ENCODE data around the gene HECTD2.

Gene HECTD2

DNA sequence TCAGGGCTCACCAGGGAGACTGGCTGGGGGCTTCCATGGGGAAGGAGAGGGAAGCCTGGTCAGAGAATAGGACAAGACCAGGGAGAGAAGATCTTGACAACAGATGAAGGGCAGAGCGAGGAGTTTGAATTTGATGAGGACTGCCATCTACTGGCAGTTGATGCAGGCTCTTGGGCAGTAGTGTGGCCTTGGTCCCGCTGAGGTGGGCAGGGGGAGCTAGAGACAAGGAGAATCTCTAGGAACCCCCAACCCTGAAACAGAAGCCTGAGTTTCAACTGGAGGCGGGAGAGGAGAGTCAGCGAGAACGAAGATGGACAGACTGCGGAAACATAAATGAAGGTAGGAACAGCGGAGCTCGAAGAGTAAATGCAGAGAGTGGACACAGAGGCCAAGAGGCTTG lies 141.7 kb downstream of the HECTD2 start:
- peak overlapping the region; percentile 17 for H3K4me3 Mint-ChIP-seq
- no peaks in the 10 kb centered on the region for H3K9me3 Mint-ChIP-seq
- H3K4me1 Mint-ChIP-seq, result peaks cover 22% of the 10 kb centered on the region
- DNase-seq, result peak; percentile 62
- H3K36me3 Mint-ChIP-seq (ENCODE audit: low read depth), result no peaks in the 10 kb centered on the region
- H3K27me3 Mint-ChIP-seq (ENCODE audit: low read depth, poor library complexity), result no peaks in the 10 kb centered on the region
- no peak overlapping the region for H3K27ac Mint-ChIP-seq
- TF ChIP-seq, protein P1, sequence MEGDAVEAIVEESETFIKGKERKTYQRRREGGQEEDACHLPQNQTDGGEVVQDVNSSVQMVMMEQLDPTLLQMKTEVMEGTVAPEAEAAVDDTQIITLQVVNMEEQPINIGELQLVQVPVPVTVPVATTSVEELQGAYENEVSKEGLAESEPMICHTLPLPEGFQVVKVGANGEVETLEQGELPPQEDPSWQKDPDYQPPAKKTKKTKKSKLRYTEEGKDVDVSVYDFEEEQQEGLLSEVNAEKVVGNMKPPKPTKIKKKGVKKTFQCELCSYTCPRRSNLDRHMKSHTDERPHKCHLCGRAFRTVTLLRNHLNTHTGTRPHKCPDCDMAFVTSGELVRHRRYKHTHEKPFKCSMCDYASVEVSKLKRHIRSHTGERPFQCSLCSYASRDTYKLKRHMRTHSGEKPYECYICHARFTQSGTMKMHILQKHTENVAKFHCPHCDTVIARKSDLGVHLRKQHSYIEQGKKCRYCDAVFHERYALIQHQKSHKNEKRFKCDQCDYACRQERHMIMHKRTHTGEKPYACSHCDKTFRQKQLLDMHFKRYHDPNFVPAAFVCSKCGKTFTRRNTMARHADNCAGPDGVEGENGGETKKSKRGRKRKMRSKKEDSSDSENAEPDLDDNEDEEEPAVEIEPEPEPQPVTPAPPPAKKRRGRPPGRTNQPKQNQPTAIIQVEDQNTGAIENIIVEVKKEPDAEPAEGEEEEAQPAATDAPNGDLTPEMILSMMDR (IDR thresholded peaks at IDR 0.05), result peak; percentile 56

DNA sequence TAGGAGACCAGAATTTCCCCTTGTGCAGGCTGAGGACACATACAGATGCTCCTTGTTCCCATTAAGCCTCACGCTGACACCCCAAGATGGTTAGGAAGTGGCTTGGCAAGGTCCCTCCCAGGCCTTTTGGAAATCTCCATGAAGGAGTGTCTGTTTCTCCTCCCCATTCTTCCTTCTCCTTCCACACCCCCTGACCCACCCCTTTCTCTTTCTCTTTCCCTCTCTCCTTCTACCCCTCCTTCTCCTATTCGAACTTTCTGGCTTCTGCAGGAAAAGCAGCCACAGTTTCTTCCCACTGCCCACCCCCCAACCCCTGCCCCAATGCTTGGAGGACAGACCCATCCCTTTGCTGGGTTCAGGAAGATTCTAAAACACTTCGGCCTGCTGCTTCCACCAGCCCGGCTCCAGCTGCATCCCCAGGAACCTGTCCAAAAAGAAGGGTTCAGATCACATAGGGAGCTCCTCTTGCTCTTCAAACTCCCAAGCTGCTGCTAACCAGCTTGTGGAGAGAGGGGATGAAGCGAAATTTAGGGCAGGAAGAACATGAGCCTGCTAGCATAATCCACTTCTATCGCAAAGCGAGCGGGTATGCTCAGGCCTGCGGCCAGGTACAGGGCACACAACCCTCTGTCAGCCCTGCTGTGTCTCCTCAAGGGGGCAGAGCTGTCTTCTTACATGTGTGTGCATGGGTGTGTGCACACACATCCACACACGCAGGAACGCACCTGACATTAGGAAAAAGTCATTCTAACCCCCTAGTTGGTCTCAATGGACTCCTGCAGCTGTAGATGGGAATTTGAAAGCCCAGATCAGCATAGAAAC lies 142.3 kb downstream of the HECTD2 start:
- no peaks in the 10 kb centered on the region for H3K27me3 Mint-ChIP-seq (ENCODE audit: low read depth, poor library complexity)
- no peak for DNase-seq
- no peak overlapping the region for H3K27ac Mint-ChIP-seq

DNA sequence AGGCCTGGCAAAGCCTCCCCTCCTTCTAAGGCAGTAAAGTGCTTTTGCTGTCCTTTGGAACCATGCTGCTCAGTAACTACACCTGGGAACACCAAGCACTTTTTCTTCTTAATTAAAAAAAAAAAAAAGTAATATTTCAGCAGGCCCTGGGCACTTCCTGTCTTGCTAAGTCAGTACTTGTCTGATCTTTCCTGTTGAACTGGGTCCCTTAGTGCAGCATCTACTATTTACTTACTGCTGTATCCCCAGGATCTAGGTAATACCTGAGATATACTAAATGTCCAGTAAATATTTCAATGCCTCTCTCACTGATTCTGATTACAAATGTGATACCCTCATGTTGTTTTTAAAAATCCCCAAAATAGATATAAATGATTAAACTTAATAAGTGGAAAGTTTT lies 145.3 kb downstream of the HECTD2 start:
- H3K36me3 Mint-ChIP-seq (ENCODE audit: low read depth), result no peaks in the 10 kb centered on the region
- no peaks in the 10 kb centered on the region for H3K27me3 Mint-ChIP-seq (ENCODE audit: low read depth, poor library complexity)
- no peak overlapping the region for H3K27ac Mint-ChIP-seq
- DNase-seq, result no peak
- H3K4me3 Mint-ChIP-seq, result no peak overlapping the region
- TF ChIP-seq, protein P1 (IDR thresholded peaks at IDR 0.05), result no peak
- H3K9me3 Mint-ChIP-seq, result peaks cover 2% of the 10 kb centered on the region
- H3K4me1 Mint-ChIP-seq, result peaks cover 36% of the 10 kb centered on the region

More for the DNA sequence above, 142.3 kb downstream of the HECTD2 start:
- Mint-ChIP-seq H3K4me3 (no peak overlapping the region), H3K36me3 (ENCODE audit: low read depth) (no peaks in the 10 kb centered on the region), H3K4me1 (peaks cover 29% of the 10 kb centered on the region), H3K9me3 (no peaks in the 10 kb centered on the region)
- TF ChIP-seq, protein P1 (IDR thresholded peaks at IDR 0.05), result no peak

DNA sequence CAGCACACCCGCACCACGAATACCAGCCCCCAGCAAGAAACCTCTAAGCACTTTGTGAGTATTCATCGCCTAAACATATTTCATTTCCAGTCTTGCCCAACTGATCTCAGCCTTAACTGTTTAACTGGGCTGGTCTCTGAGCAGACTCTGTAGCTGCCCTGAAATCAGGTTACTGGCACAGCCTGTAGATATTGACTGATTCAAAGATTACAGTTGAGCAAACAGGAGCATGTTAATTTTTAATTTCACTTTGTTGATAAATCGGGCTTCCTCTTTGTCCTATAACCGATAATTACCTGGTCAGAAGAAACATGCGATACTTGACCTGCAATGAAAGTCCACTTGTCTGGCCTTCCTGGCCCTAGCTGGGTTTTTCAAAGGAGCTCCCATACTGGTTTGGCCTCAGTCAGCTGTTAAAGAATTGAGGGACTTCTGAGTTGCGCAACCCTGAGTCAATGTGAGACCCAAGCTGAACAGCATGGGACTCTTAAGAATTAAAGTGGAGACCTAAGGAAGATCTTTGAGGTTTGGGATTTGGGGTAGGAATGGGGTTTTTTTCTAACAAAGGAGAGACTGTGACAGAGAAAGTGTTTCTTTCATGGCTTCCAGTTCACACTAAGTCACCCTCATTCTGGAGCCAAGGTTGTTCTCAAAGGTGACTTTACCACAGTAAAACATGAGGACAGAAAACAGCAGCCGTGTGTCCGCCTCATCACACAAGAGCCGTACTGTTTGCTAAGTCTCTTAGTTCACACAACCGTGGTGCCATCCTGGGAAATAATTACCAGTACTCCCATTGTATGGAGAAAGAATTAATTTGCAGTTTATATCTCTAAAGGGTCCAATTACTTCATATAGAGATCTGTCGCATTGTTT lies 146.8 kb downstream of the HECTD2 start:
- Mint-ChIP-seq H3K4me1 (peaks cover 29% of the 10 kb centered on the region), H3K27ac (peak overlapping the region; percentile 91), H3K4me3 (no peak overlapping the region), H3K27me3 (ENCODE audit: low read depth, poor library complexity) (no peaks in the 10 kb centered on the region), H3K9me3 (peaks cover 12% of the 10 kb centered on the region), H3K36me3 (ENCODE audit: low read depth) (peaks cover 5% of the 10 kb centered on the region)
- no peak for DNase-seq
- TF ChIP-seq, protein P1 (IDR thresholded peaks at IDR 0.05), result no peak

DNA sequence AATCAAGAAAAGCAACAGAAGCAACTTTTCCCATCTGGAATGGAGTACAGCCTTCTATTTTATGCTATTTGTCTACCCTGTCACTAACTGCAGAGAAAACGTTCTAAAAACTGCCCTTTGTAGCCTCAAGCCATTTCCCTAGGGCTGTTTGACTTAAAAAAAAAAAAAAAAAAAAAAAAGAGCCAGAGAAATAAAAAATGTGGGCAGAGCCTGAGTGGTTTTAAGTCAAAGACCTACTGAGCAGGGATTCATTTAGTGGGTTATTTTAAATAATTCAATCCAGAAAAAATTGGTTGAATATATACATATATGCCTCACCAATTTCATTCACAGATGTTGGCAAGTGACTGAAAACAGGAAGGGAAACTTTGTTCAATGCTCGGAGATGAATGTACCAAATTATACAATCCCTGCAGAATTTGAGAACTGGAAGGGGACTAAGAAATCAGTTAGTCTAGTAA lies 147.5 kb downstream of the HECTD2 start:
- Mint-ChIP-seq H3K4me1 (peaks cover 26% of the 10 kb centered on the region), H3K4me3 (no peak overlapping the region), H3K27ac (no peak overlapping the region), H3K36me3 (ENCODE audit: low read depth) (peaks cover 11% of the 10 kb centered on the region), H3K27me3 (ENCODE audit: low read depth, poor library complexity) (no peaks in the 10 kb centered on the region), H3K9me3 (peaks cover 19% of the 10 kb centered on the region)
- TF ChIP-seq, protein P1 (IDR thresholded peaks at IDR 0.05), result no peak
- DNase-seq, result no peak

Data from nephron progenitor cell (in vitro differentiated cells).